DMS153 (cell line): ENCODE measurements around the gene CDH15.
"Not testable (repeated sequence)": the region's sequence is repeated elsewhere in the genome, so short reads cannot be mapped to it uniquely, and the experiment has no call there.

ENCODE experiments used
- DNase-seq: peaks from one replicate; lab custom pipeline; 2025; lab: John Stamatoyannopoulos, UW

Gene CDH15

DNA sequence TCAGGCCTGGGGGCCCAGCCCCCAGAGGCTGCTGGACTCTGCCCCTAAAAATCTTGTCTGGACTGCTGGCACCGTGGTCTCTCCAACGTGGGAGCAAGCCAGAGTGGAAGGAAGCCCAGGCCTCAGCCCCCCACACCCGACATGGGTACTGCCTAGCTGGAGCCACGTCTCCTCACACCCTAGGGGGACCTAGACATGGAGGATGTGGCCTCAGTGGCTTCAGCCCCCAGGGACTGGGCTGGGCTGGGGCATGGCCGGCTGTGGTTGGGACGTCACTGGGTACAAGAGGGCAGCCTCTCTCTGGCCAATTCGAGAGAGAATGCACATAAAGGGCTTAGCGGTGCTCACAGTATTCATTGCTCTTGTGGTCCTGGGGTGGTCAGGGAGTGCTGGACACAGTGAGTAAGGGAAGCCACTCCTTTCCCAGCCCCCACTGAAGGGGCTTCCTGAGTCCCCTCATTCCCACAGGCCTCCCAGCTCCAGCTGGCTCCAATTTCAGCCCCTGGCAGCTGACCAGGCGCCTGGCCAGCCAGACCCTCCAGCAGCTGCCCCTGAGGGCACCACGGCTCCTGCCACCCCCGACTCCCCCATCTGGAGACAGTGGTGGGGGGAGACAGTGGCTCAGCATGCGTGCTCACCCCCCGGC is 1.1 kb downstream of the CDH15 start:
- no peak for DNase-seq

DNA sequence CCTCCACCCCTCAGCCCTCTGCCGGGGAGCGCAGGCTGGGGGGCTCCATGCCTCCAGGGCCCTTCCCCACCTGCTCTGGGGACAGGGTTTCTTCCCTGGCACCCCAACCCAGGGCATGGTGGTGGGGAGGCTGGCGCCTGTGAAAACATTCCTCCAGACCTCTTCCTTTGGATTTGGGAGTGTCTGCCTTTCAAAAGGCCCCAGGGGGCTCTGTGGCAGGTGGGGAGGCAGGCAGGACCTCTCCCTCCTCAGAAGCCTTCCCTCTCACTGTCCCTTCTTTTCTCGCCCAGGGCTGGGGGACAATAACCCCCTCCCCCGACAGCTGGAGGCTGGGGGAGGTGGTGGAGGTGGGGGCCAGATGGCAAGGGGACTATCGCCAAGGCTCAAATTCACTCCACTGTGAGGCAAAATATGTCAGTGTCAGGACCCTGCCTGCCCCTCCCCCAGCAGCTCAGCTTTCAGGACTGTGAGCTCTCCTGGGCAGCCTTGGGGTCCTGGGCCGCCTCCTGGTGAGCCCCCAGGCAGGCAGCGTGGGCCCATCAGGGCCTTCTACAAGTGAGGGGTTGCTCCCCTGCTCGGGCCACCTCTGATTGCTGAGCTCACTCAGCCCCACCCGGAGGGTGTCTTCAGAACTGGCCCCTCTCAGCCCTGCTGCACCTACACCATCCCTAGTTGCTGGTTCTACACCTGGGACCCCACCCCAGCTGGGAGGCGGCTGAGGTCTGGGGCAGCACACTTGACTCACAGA is 1.8 kb downstream of the CDH15 start:
- no peak for DNase-seq

GRCh38 chr16:89174055-89174827 is 2.7 kb downstream of the CDH15 start:
- DNase-seq, result no peak

DNA sequence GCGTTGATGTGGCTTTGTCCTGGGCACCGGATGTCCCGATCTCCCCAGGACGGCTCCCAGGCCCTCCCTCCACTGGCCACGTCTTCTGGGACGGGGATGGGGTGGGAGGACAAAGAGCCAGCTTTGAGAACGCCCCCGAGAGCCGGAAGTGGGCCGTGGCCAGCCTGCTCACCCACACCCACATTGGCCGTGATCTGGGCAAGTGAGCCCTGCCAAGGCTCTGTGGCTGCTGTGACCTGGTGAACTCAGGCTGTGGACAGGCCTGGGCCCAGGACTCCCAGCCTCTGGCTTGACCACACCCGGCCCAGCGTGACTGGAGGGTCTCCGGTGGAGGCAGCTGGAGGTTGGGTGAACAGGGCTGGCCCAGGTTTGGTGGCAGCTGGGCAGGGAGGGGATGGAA is 3.3 kb downstream of the CDH15 start:
- no peak for DNase-seq

- DNase-seq, result no peak
Observed at GRCh38 chr16:89175280-89176146, 4.0 kb downstream of the CDH15 start.

DNA sequence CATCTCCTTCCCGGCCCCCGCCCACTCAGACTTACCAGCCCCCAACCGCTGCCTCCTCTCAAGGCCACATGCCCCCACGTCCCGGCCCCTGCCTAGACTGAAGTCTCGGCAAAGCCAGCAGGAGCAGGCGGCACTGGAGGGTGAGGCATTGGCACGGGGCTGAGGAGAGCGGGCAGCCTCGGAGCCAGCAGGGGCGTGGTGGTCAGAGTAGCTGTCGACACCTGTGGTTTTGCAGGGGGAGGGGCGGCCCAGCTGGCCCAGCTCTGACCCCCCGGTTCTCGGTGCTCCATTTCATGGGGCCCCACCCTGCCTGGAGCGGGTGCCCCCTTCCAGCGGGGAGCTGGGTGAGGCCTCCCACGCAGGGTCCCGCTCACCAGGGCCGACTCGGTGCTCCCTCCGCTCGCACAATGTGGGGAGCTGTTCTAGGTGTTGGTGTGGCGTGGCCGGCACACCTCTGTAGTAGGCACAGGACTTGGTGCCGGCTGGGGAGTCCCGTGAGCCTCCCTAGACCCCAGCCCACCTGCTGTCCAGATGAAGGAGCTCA is 4.7 kb downstream of the CDH15 start:
- DNase-seq, result no peak

GRCh38 chr16:89176717-89177116 is 5.2 kb downstream of the CDH15 start:
- DNase-seq, result no peak

GRCh38 chr16:89177501-89177900 is 6.0 kb downstream of the CDH15 start:
- DNase-seq, result no peak

DNA sequence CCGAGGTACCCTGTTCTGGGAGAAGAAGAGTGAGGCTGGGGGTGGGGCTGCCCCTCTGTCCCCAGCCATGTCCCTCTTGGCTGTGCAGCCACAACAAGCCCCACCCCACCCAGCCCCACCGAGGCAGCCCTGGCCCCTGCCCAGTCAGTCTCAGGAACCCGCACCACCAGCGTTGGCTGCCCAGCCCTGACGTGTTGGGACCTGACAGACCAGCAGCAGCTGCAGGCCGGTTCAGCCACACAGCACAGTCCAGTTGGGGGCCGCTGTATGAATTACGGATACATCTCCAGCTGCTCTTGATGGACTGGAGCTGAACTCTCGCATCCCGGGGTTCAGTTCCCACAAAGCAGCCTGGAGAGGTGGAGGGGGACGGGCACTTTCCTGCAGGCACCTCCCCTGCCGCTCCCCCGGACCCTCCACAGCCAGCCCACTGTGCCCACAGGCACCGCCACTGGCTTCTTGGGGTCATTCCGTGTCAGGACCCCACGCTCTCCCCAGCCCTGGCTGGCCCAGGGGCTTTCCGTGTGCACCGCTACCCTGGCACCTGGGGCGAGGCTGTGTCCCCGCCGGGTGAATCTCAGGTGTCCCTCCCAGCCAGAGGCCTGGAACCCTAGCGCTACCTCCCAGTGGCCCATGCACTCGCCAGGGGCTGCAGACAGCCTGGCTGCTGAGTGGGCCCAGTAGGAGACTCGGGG is 7.1 kb downstream of the CDH15 start:
- no peak for DNase-seq

DNA sequence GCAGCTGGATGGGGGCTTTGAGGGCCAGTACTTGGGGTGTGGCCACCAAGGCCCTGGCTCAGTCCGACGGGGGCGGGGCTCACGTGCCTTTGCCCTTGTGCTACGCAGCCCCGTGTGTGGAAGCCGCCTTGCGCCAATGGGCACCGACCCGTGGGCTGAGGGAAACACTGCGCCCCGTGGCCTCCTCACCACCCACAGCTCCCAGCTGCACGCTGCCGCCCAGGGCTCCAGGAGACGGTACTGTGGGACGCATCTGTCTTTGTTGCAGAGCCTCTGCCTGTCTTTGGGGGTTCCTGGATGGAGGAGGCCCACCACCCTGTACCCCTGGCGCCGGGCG is 7.6 kb downstream of the CDH15 start:
- DNase-seq, result no peak

GRCh38 chr16:89179656-89180315 is 8.2 kb downstream of the CDH15 start:
- no peak for DNase-seq

DNA sequence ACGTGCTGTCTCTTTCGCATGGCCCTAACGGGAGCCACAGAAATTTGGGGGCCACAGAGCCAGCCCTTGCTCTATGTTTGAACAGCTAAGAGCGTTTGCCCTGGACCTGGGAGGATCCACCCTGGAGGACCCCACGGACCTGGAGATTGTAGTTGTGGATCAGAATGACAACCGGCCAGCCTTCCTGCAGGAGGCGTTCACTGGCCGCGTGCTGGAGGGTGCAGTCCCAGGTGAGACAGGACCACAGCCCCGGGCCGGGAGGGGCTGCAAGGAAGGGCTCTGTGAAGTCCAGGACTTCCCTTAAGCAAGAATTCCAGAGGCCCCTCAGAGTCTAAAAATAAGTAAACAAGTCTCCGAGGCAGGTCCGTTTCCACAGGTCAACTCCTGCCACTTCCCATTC is 11.9 kb downstream of the CDH15 start:
- no peak for DNase-seq

DNA sequence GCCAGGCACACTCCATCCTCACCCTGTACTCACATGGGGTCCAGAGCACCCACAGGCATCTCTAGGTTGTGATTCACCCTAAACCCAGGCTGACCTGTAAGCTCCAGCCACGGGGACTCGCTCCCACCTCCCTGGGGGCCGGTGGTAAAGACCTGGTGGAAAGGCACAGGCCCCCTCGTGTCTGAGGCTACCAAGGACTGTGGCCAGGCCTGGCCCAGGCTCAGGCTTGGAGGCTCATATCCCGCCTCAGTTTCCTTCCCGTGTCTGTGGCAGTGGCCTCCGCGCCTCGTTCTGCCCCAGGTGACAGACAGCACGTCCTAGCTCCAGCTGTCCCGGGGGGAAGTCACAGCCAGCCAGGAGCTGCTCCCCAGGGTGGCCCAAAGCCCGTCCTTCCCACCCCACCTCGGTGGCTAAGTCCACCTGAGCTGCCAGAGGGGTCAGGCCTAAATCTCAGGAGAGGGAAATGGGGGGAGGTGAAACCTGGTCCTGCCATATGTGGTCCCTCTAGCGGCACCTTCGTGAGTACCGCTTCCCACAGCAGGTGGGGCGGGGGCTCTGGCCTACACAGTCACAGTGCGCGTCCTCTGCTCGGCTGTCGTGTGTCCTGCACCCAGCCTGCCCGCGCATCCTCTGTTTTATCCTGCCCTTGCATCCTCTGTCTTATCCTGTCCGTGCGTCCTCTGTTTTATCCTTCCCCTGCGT is 12.6 kb downstream of the CDH15 start:
- DNase-seq, result no peak

DNA sequence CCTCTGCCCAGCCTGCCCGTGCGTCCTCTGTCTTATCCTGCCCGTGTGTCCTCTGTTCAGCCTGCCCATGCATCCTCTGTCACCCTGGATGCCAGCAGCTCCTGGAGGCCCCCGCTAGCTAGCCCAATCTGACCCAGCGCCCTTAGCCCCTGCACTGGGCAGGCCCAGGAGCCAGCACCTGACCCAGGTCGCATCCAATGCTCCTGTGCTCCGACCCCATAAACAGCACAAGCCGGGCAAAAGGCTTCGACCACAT is 13.1 kb downstream of the CDH15 start:
- no peak for DNase-seq

DNA sequence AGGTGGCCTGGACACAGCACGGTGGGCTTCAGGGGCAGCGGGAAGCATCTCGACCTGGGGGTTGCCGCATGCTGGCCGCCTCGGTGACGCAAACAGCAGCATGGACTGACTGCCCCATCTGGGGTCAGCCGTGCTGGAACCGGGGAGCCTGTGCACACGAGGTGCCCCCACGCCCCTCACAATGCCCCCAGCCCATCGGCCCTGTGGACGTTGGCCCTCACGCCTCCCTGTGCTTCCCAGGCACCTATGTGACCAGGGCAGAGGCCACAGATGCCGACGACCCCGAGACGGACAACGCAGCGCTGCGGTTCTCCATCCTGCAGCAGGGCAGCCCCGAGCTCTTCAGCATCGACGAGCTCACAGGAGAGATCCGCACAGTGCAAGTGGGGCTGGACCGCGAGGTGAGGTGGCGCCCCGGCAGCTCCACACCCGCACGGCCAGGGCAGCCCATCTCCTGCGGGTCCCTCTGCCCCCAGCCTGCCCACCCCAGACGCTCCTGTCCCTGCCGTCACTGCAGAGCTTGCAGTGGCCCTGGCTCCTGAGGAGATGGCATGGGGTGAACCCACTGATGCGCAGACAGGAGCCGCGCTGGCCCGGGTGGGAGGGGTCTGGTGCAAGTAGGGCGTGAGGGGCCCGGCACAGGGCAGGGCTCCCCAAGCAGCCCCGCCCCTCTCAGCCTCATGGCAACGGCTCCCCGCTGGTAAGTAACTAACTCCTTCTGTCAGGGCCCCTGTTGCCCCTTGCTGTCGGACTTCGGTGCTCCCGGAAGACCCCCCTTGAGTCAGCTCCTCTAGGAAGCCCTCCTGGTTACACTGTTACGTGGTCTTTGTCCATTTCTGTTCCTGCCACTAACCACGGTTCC is 13.6 kb downstream of the CDH15 start:
- DNase-seq, result no peak

GRCh38 chr16:89185887-89186592 is 14.5 kb downstream of the CDH15 start:
- DNase-seq, result not testable (repeated sequence)

DNA sequence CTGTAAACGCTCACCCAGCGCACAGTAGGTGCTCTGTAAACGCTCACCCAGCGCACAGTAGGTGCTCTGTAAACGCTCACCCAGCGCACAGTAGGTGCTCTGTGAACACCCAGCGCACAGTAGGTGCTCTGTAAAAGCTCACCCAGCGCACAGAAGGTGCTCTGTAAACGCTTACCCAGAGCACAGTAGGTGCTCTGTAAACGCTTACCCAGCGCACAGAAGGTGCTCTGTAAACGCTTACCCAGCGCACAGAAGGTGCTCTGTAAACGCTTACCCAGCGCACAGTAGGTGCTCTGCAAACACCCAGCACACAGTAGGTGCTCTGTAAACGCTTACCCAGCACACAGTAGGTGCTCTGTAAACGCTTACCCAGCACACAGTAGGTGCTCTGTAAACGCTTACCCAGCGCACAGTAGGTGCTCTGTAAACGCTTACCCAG is 15.1 kb downstream of the CDH15 start:
- not testable (repeated sequence) for DNase-seq

GRCh38 chr16:89187032-89187769 is 15.7 kb downstream of the CDH15 start:
- DNase-seq, result no peak
